Panc1 (cell line): Measurements from ENCODE around the gene B4GALT2.

Experiments
- TCF7L2 ChIP-seq: IDR thresholded peaks from 2 replicates; pipeline ENCODE4 v1.6.1; 2011; ENCODE audit warnings: mild to moderate bottlenecking, low read depth, low read length, inconsistent platforms
- TF ChIP-seq, protein P1 (sequence below): fragments of 450-650 bp; IDR thresholded peaks from 2 replicates; pipeline ENCODE4 v1.5.1; 2017; ENCODE audit warnings: mild to moderate bottlenecking
- TF ChIP-seq, protein P2 (sequence below), 2 experiments: IDR thresholded peaks; 2 replicates each; pipeline ENCODE4 v1.6.1; 2011 to 2012; ENCODE audit warnings: low read depth in 2 of 2, control low read depth in 1 of 2, low read length in 1 of 2, mild to moderate bottlenecking in 1 of 2, moderate library complexity in 1 of 2; ENCODE audit not compliant: insufficient read depth in 1 of 2

DNA sequence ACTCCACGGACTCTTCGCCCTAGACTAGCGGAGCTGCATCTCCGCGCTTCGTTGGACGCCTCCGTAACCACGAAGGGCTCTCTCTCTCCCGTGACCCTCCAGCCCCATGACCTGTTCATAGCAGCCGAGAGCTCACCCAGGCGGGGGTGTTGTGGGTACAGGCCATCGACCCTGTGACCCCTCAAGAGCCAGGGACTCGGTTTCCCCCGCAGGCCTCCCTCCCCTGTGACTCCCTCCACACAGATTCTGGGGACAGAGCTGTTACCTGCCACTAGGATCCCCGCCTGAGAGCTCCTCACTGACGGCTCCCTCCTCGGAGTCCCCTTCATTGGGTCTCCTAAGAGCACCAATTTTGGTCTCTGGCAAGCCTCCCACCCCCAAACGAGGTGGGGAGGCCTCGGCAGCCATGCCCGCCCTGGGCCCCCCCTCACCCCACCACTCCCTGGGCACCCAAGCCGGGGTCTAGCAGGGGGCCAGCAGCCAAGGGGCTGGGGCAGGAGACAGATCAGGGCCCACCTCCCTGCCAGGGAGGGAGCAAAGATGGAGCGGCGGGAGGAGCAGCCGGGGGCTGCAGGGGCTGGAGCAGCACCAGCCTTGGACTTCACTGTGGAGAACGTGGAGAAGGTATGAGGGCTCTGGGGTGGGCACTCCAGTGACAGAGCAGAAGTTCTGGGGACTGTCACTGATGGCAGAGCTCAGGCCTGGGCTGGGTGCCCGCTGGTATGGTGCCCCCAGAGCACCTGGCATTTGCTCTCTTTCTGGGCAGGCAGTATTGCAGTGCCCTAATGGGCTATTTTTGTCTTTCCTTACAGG is 31.7 kb upstream of the B4GALT2 start:
- no peak for TF ChIP-seq TCF7L2
- TF ChIP-seq, protein P1, sequence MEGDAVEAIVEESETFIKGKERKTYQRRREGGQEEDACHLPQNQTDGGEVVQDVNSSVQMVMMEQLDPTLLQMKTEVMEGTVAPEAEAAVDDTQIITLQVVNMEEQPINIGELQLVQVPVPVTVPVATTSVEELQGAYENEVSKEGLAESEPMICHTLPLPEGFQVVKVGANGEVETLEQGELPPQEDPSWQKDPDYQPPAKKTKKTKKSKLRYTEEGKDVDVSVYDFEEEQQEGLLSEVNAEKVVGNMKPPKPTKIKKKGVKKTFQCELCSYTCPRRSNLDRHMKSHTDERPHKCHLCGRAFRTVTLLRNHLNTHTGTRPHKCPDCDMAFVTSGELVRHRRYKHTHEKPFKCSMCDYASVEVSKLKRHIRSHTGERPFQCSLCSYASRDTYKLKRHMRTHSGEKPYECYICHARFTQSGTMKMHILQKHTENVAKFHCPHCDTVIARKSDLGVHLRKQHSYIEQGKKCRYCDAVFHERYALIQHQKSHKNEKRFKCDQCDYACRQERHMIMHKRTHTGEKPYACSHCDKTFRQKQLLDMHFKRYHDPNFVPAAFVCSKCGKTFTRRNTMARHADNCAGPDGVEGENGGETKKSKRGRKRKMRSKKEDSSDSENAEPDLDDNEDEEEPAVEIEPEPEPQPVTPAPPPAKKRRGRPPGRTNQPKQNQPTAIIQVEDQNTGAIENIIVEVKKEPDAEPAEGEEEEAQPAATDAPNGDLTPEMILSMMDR = no peak
- TF ChIP-seq, protein P2, sequence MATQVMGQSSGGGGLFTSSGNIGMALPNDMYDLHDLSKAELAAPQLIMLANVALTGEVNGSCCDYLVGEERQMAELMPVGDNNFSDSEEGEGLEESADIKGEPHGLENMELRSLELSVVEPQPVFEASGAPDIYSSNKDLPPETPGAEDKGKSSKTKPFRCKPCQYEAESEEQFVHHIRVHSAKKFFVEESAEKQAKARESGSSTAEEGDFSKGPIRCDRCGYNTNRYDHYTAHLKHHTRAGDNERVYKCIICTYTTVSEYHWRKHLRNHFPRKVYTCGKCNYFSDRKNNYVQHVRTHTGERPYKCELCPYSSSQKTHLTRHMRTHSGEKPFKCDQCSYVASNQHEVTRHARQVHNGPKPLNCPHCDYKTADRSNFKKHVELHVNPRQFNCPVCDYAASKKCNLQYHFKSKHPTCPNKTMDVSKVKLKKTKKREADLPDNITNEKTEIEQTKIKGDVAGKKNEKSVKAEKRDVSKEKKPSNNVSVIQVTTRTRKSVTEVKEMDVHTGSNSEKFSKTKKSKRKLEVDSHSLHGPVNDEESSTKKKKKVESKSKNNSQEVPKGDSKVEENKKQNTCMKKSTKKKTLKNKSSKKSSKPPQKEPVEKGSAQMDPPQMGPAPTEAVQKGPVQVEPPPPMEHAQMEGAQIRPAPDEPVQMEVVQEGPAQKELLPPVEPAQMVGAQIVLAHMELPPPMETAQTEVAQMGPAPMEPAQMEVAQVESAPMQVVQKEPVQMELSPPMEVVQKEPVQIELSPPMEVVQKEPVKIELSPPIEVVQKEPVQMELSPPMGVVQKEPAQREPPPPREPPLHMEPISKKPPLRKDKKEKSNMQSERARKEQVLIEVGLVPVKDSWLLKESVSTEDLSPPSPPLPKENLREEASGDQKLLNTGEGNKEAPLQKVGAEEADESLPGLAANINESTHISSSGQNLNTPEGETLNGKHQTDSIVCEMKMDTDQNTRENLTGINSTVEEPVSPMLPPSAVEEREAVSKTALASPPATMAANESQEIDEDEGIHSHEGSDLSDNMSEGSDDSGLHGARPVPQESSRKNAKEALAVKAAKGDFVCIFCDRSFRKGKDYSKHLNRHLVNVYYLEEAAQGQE (IDR thresholded peaks at IDR 0.05; ENCODE audit: insufficient read depth in 1 of 2, low read depth in 2 of 2, low read length in 1 of 2) = no peak
